Fibroblast of skin of back (primary cell): ENCODE measurements around the gene VPS9D1.
A peak's percentile ranks its signal among the peaks of the same experiment; 100 is the strongest.
"Not testable (repeated sequence)": the region's sequence is repeated elsewhere in the genome, so short reads cannot be mapped to it uniquely, and the experiment has no call there.

Experiments used
- DNase-seq: peaks from one replicate; pipeline ENCODE4 v3.0.0-alpha.2; 2013

The VPS9D1 gene

GRCh38 chr16:89693931-89694783 is 26.5 kb downstream of the VPS9D1 start:
- no peak for DNase-seq

DNA sequence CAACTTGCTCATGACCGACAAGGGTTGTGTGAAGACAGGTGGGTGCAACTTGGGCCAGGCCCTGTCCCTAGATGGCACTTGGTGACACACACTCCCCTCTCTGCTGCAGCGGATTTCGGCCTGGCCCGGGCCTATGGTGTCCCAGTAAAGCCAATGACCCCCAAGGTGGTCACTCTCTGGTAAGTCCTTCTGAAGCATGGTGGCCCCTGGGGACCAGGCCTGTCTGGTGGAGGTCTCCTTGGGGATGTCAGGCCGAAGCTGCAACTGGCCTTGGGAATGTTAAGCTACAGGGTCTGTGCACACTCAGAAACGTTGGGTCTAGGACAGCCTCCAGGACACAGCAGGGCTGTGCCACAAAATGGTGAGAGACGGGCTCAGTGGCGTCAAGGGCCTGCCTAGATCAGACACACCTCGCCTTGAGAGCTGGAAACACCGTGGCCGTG is 27.4 kb downstream of the VPS9D1 start:
- no peak for DNase-seq

DNA sequence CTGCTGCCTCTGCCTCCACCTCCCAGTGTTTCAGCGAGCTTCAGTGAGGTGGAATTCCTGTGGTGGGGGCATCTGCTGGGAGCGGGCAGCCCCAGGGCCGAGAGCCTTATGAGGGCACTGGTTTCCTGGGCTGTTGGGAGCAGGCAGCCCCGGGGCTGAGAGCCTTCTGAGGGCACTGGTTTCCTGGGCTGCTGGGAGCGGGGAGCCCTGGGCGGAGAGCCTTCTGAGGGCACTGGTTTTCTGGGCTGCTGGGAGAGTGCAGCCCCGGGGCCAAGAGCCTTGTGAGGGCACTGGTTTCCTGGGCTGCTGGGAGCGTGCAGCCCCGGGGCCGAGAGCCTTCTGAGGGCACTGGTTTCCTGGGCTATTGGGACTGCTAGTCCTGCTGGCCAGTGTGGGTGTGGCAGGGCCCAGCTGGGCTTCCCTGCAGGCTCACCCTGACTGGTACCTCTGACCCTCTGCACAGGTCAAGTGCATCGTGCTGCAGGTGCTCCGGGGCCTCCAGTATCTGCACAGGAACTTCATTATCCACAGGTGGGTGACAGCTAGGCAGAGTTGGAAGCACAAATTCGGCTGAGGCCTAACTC is 28.6 kb downstream of the VPS9D1 start:
- DNase-seq, result no peak

- DNase-seq, result no peak
Measured at GRCh38 chr16:89691231-89691985, 29.3 kb downstream of the VPS9D1 start.

DNA sequence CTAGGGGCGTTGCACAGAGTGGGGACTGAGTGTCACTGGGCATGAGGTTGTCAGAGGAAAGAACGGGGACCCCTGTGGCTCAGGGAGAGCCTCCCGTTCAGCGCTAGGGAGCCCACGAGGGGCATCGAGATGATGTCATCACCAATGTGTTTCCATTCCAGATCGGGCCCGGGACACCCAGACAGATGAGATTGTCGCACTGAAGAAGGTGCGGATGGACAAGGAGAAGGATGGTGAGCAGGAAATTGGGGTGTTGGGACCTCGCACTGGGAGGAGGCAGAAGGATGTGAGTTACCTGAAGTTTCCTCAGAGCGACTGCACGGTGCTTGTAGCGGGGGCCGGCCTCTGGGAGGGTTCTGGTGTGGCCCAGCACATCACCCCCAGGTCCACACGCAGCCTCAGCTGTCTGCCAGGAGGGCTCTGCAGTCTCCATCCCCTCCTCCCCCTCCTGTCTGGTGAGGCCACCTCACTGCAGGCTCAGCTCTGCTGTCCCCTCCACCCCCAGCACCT is 30.3 kb downstream of the VPS9D1 start:
- no peak for DNase-seq

- DNase-seq, result not testable (repeated sequence)
Measured at GRCh38 chr16:89689621-89690020, 31.1 kb downstream of the VPS9D1 start.

- no peak for DNase-seq
Measured at GRCh38 chr16:89689142-89689541, 31.6 kb downstream of the VPS9D1 start.

DNA sequence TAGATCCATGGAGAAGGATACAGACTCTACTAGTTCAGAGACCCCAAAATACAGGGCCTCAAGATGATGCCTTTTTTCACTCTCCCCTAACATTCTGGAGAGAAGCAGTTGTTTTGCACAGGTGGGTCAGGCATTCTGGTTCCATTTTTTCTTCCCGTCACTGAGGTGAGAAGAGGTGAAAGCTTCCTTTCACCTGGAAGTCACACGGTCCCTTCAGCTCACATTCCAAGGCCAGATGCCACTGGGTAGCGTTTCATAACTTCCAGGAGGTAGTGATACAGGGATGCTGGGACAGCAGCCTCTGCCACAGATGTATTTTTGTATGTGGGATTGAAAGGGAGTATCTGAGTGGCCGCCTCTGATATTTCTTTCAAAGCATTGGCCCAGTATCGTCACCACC is 32.3 kb downstream of the VPS9D1 start:
- DNase-seq, result no peak

DNA sequence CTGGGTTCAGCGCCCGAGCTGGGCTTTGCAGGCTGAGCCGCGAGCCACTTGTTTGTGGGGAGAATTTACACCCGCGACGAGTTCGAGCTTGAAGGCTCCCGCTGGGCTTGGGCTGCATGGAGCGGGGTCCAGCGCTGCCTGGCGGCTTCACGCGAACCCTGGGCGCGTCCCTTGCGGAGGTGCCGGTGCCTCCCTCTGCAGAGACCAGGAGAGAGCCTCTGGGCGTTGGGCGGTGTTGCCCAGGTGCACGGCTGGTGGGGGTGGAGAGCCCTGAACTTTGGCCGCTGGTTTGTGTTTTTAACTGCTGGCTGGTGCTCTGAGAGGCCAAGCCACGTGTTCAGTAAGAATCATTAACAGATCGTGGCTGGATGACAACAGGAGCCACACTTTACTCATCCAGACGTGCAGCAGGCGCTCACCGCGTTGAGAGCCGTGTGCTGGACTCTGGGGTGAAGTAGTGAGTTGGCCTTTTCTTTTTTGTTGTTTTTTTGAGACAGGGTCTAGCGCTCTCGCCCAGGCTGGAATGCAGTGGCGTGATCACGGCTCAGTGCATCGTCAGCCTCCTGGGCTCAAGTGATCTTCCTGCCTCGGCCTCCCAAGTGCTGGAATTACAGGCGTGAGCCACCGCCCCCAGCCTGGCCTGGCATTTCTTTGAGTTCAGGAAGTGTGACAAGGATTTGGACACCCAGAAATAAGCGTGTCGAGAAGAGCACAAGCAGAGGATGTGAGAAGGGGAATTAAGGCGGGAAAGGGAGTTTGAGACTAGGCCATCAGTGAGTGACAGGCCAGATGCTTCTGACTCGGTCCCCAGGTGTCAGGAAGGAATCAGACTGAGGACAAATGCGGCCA is 33.4 kb downstream of the VPS9D1 start:
- DNase-seq, result peak; percentile 66

DNA sequence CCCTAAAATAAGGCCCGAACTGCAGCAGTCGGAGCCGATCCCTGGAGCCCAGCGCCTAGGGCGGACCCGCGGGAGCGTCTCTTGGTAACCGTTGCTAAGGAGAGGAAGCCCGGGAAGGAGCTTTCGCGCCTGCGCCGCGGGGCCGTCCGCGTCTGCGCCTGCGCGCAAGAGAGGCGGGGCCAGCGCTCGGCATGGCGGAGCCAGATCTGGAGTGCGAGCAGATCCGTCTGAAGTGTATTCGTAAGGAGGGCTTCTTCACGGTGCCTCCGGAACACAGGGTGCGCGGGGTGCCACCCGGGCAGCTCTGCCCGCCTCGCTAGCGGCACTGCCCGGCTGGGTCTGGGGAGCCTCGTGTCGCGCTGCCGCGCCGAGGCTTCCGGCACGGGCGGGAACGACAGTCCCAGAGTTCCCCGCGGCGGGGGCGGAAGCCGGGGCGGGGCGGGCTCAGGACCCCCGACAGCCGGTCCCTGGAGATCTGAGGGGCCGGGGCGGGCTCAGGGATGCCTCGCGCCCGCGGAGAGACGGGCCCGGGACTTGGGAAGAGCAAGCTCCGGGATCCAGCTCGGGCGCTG is 34.1 kb downstream of the VPS9D1 start, which contains the start of gene CDK10:
Gene CDK10, plus strand, starts transcription at position 170 of the 572 bp plus-strand sequence. Its CDS starts 22 bp downstream, at position 192.
- peak; percentile 86 for DNase-seq

GRCh38 chr16:89685916-89686315 is 34.8 kb downstream of the VPS9D1 start:
- no peak for DNase-seq

- DNase-seq, result no peak
Measured at GRCh38 chr16:89678258-89678657, 42.4 kb downstream of the VPS9D1 start.

DNA sequence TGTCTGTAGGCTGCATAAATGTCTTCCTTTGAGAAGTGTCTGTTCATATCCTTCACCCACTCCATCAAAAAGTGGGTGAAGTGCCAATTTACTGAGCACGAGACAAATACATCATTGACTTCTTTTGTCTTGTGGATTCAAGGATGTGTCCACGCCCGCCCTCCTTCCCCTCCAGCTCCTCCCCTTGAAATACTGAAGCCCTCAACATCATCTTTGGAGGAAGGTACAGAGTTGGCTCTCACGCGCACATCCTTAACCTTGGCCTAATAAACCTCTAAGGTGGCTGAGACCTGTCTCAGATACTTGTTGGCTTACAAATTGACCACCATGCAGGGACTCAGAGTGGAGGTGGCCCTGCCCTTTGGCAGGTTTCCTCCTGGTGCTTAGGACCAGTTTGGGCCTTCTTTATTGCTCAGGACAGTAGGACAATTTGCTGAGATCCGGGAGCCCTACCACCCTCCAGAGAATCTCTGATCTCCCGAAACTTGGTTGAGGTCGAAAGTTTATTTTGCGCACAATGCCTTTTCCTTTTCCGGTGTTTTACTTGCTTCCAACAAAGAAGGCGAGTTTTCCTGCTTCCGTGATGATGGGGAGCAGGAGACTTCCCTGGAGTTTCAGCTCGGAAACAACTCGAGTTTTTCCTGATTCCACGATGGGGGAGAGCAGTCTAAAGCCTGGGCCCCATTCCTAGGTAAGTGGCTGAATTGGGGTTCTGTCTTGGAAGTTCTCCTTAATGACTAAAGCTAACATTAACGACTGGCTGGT is 48.3 kb downstream of the VPS9D1 start:
- DNase-seq, result no peak

DNA sequence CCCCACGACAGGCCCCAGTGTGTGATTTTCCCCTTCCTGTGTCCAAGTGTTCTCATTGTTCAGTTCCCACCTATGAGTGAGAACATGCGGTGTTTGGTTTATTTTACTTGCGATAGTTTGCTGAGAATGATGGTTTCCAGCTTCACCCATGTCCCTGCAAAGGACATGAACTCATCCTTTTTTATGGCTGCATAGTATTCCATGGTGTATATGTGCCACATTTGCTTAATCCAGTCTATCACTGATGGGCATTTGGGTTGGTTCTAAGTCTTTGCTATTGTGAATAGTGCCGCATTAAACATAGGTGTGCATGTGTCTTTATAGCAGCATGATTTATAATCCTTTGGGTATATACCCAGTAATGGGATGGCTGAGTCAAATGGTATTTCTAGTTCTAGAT is 49.1 kb downstream of the VPS9D1 start:
- not testable (repeated sequence) for DNase-seq

- DNase-seq, result no peak
Measured at GRCh38 chr16:89670496-89671431, 49.9 kb downstream of the VPS9D1 start.

GRCh38 chr16:89669755-89670154 is 50.9 kb downstream of the VPS9D1 start:
- no peak for DNase-seq

DNA sequence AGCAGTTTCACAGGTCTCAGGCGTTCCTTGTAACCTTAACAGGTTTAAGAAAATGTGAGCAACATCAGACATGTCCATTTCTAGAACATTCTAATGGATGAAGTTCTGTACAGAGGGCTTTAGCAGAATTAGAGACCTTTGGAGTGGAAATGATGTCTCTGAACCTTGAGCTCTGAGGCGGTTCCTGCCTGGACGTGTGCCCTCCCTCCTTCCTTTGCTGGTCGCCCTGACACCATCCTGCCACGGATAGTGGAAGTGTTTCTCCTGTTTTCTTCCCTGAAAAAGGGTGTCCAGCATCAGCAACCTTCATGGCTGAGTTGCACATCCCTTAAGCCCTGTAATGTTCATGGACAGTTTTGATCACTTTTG is 51.9 kb downstream of the VPS9D1 start:
- no peak for DNase-seq

- DNase-seq, result no peak
Measured at GRCh38 chr16:89667633-89668032, 53.1 kb downstream of the VPS9D1 start.

DNA sequence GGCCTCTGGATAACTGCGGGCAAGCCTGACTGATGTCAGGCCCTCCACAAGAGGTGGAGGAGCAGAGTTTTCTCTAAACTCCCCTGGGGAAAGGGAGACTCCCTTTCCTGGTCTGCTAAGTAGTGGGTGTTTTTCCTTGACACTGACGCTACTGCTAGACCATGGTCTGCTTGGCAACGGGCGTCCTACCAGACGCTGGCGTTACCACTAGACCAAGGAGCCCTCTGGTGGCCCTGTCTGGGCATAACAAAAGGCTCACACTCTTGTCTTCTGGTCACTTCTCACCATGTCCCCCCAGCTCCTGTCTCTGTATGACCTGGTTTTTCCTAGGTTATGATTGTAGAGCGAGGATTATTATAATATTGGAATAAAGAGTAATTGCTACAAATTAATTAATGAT is 53.7 kb downstream of the VPS9D1 start:
- DNase-seq, result peak; percentile 20

- DNase-seq, result not testable (repeated sequence)
Measured at GRCh38 chr16:89664238-89664637, 56.5 kb downstream of the VPS9D1 start.
